GDM1 (cell line): ENCODE data around the gene SAMD8.
A peak's percentile ranks its signal among the peaks of the same experiment; 100 is the strongest.
"Not testable (repeated sequence)": the region's sequence is repeated elsewhere in the genome, so short reads cannot be mapped to it uniquely, and the experiment has no call there.

Experiments
- DNase-seq: peaks from one replicate; lab custom pipeline; 2025; lab: John Stamatoyannopoulos, UW

SAMD8 gene

GRCh38 chr10:75195035-75195763, 83.7 kb downstream of the SAMD8 start:
- DNase-seq = no peak

- DNase-seq = no peak
Observed at GRCh38 chr10:75197066-75197465, 85.6 kb downstream of the SAMD8 start.

GRCh38 chr10:75197906-75198305, 86.5 kb downstream of the SAMD8 start:
- DNase-seq = no peak

- DNase-seq = not testable (repeated sequence)
Observed at GRCh38 chr10:75199949-75200348, 88.5 kb downstream of the SAMD8 start.

- DNase-seq = no peak
Observed at GRCh38 chr10:75201793-75202307, 90.4 kb downstream of the SAMD8 start.

GRCh38 chr10:75202321-75203045, 91.0 kb downstream of the SAMD8 start:
- DNase-seq = no peak

GRCh38 chr10:75203046-75203620, 91.7 kb downstream of the SAMD8 start:
- DNase-seq = not testable (repeated sequence)

GRCh38 chr10:75203724-75204123, 92.3 kb downstream of the SAMD8 start:
- no peak for DNase-seq

GRCh38 chr10:75205908-75206307, 94.5 kb downstream of the SAMD8 start:
- no peak for DNase-seq

- DNase-seq = not testable (repeated sequence)
Observed at GRCh38 chr10:75206638-75207037, 95.2 kb downstream of the SAMD8 start.

GRCh38 chr10:75207079-75207856, 95.8 kb downstream of the SAMD8 start:
- DNase-seq = no peak

GRCh38 chr10:75207857-75208144, 96.3 kb downstream of the SAMD8 start:
- DNase-seq = no peak

GRCh38 chr10:75208181-75208580, 96.7 kb downstream of the SAMD8 start:
- no peak for DNase-seq

GRCh38 chr10:75209086-75209920, 97.8 kb downstream of the SAMD8 start:
- no peak for DNase-seq

GRCh38 chr10:75209921-75210281, 98.4 kb downstream of the SAMD8 start:
- DNase-seq = peak; percentile 70

GRCh38 chr10:75210282-75211006, 99.0 kb downstream of the SAMD8 start, which contains the start of gene VDAC2:
TSS of gene VDAC2 (plus strand) at chr10:75210796. CDS start at chr10:75211159, 363 bp downstream.
- peak; percentile 91 for DNase-seq

GRCh38 chr10:75211007-75211691, 99.7 kb downstream of the SAMD8 start:
- DNase-seq = no peak

- DNase-seq = no peak
Observed at GRCh38 chr10:75212343-75212742, 100.9 kb downstream of the SAMD8 start.

- no peak for DNase-seq
Observed at GRCh38 chr10:75220274-75220673, 108.8 kb downstream of the SAMD8 start.

- DNase-seq = not testable (repeated sequence)
Observed at GRCh38 chr10:75221492-75221891, 110.0 kb downstream of the SAMD8 start.
